ENCODE results near the gene MYO5C. TPM values are rescaled to one million over a fixed set of nuclear protein-coding genes. Genes with fewer than 3 reads are reported as not detected.
A peak's percentile ranks its signal among the peaks of the same experiment; 100 is the strongest.
"Not testable (repeated sequence)": the region's sequence is repeated elsewhere in the genome, so short reads cannot be mapped to it uniquely, and the experiment has no call there.

MYO5C gene
- polyA plus RNA-seq, 1 donor (not counting 4 experiments of a cell fraction or from before 2014, with no cell fraction given): 0.16 TPM

DNA sequence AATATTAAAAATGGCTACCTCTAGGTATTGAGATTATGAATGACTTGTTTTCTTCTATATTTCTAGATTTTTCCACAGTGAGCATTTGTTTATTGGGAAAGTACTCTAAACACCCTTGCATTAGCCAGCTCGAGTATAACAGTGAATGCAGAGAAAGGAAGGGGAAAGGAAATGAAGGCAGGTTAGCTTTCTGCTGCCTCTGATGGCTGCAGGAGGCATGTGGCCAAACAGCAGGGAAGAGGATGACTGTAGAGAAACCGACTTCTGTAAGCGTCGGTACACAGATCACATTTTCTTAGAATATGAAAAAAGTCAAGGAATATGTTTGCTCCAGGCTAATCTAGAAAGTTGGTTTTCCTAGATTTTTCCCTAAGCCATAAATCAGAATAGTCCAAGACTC lies 124.2 kb downstream of the MYO5C start:
- peaks cover 3% of the 10 kb centered on the region for H3K4me1 ChIP-seq (ENCODE audit: control insufficient read depth, extremely low read depth, insufficient read depth, low read length)
- peaks cover 4% of the 10 kb centered on the region for H3K79me2 ChIP-seq (ENCODE audit: control insufficient read depth, insufficient read depth, low read length)
- no peaks in the 10 kb centered on the region for H3K9me1 ChIP-seq (ENCODE audit: control insufficient read depth, extremely low read depth, insufficient read depth, low read length)
- TF ChIP-seq, protein P1, sequence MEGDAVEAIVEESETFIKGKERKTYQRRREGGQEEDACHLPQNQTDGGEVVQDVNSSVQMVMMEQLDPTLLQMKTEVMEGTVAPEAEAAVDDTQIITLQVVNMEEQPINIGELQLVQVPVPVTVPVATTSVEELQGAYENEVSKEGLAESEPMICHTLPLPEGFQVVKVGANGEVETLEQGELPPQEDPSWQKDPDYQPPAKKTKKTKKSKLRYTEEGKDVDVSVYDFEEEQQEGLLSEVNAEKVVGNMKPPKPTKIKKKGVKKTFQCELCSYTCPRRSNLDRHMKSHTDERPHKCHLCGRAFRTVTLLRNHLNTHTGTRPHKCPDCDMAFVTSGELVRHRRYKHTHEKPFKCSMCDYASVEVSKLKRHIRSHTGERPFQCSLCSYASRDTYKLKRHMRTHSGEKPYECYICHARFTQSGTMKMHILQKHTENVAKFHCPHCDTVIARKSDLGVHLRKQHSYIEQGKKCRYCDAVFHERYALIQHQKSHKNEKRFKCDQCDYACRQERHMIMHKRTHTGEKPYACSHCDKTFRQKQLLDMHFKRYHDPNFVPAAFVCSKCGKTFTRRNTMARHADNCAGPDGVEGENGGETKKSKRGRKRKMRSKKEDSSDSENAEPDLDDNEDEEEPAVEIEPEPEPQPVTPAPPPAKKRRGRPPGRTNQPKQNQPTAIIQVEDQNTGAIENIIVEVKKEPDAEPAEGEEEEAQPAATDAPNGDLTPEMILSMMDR (optimal IDR thresholded peaks at IDR 0.05 in 1 of 3, IDR thresholded peaks at IDR 0.05 in 1 of 3, conservative IDR thresholded peaks at IDR 0.05 in 1 of 3; ENCODE audit: extremely low read depth in 1 of 3, insufficient read depth in 2 of 3, low read length in 3 of 3): no peak
- no peak for TF ChIP-seq EZH2 (IDR thresholded peaks at IDR 0.05; ENCODE audit: low read length)
- no peaks in the 10 kb centered on the region for H3K36me3 ChIP-seq (ENCODE audit: control insufficient read depth in 2 of 2, extremely low read depth in 1 of 2, insufficient read depth in 2 of 2, low read length in 2 of 2)
- H3K4me3 ChIP-seq (ENCODE audit: control insufficient read depth in 2 of 3, extremely low read depth in 1 of 3, insufficient read depth in 2 of 3, low read depth in 1 of 3, low read length in 3 of 3): no peak overlapping the region
- no peaks in the 10 kb centered on the region for H4K20me1 ChIP-seq (ENCODE audit: control insufficient read depth, extremely low read depth, insufficient read depth, low read length)
- H3K4me2 ChIP-seq (ENCODE audit: control insufficient read depth, extremely low read depth, insufficient read depth, low read depth, low read length): peak overlapping the region; percentile 8
- dilution Hi-C loops (cut with MboI; ENCODE audit: extremely low pct_ligation_motif_present, low sequenced_read_pairs): no loop called here
- H3K9me3 ChIP-seq (ENCODE audit: control insufficient read depth, low read depth, low read length): no peaks in the 10 kb centered on the region
- DNase-seq (ENCODE audit: low read depth, low spot score) (no peak), FAIRE-seq (no peak)
- H2AFZ ChIP-seq (ENCODE audit: control insufficient read depth, low read length): no peak overlapping the region
- H3K27ac ChIP-seq (ENCODE audit: control insufficient read depth, insufficient read depth, low read length): no peak overlapping the region
- H3K27me3 ChIP-seq (ENCODE audit: control insufficient read depth, extremely low read depth, insufficient read depth, low read length): no peaks in the 10 kb centered on the region
- H3K9ac ChIP-seq (ENCODE audit: control insufficient read depth, extremely low read depth, insufficient read depth, low read length): no peak overlapping the region

DNA sequence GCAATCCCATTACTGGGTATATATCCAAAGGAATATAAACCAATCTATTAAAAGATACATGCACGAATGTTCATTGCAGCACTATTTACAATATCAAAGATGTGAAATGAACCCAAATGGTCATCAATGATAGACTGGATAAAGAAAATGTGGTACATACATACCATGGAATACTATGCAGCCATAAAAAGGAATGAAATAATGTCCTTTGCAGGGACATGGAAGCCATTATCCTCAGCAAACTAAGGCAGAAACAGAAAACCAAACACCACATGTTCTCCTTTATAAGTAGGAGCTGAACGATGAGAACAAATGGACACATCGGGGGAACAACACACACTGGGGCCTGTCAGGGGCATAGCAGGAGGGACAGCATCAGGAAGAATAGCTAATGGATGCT lies 125.4 kb downstream of the MYO5C start:
- H3K4me3 ChIP-seq (ENCODE audit: control insufficient read depth in 2 of 3, extremely low read depth in 1 of 3, insufficient read depth in 2 of 3, low read depth in 1 of 3, low read length in 3 of 3); H3K27me3 ChIP-seq (ENCODE audit: control insufficient read depth, extremely low read depth, insufficient read depth, low read length); H3K9me3 ChIP-seq (ENCODE audit: control insufficient read depth, low read depth, low read length); H3K9ac ChIP-seq (ENCODE audit: control insufficient read depth, extremely low read depth, insufficient read depth, low read length); H3K27ac ChIP-seq (ENCODE audit: control insufficient read depth, insufficient read depth, low read length); H3K4me2 ChIP-seq (ENCODE audit: control insufficient read depth, extremely low read depth, insufficient read depth, low read depth, low read length); H3K9me1 ChIP-seq (ENCODE audit: control insufficient read depth, extremely low read depth, insufficient read depth, low read length); H3K36me3 ChIP-seq (ENCODE audit: control insufficient read depth in 2 of 2, extremely low read depth in 1 of 2, insufficient read depth in 2 of 2, low read length in 2 of 2); H4K20me1 ChIP-seq (ENCODE audit: control insufficient read depth, extremely low read depth, insufficient read depth, low read length); FAIRE-seq; H3K79me2 ChIP-seq (ENCODE audit: control insufficient read depth, insufficient read depth, low read length); dilution Hi-C loops (cut with MboI; ENCODE audit: extremely low pct_ligation_motif_present, low sequenced_read_pairs); H2AFZ ChIP-seq (ENCODE audit: control insufficient read depth, low read length); DNase-seq (ENCODE audit: low read depth, low spot score); H3K4me1 ChIP-seq (ENCODE audit: control insufficient read depth, extremely low read depth, insufficient read depth, low read length): not testable (repeated sequence)

DNA sequence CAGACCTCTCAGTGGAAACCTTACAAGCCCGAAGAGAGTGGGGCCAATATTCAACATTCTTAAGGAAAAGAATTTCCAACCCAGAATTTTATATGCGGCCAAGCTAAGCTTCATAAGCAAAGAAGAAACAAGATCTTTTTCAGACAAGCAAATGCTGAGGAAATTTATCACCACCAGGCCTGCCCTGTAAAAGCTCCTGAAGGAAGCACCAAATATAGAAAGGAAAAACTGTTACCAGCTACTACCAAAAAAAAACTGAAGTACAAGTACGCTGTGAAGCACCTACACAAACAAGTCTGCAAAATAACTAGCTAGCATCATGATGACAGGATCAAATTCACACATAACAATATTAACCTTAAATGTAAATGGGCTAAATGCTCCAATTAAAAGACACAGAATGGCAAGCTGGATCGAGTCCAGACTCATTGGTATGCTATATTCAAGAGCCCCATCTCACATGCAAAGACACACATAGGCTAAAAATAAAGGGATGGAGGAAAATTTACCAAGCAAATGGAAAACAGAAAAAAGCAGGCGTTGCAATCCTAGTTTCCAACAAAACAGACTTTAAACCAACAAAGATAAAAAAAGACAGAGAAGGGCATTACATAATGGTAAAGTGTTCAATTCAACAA lies 130.0 kb downstream of the MYO5C start:
- H3K9me1 ChIP-seq (ENCODE audit: control insufficient read depth, extremely low read depth, insufficient read depth, low read length); H3K4me3 ChIP-seq (ENCODE audit: control insufficient read depth in 2 of 3, extremely low read depth in 1 of 3, insufficient read depth in 2 of 3, low read depth in 1 of 3, low read length in 3 of 3); H4K20me1 ChIP-seq (ENCODE audit: control insufficient read depth, extremely low read depth, insufficient read depth, low read length); H3K9me3 ChIP-seq (ENCODE audit: control insufficient read depth, low read depth, low read length); H3K79me2 ChIP-seq (ENCODE audit: control insufficient read depth, insufficient read depth, low read length); H3K36me3 ChIP-seq (ENCODE audit: control insufficient read depth in 2 of 2, extremely low read depth in 1 of 2, insufficient read depth in 2 of 2, low read length in 2 of 2); H3K4me1 ChIP-seq (ENCODE audit: control insufficient read depth, extremely low read depth, insufficient read depth, low read length); H3K4me2 ChIP-seq (ENCODE audit: control insufficient read depth, extremely low read depth, insufficient read depth, low read depth, low read length); H3K27ac ChIP-seq (ENCODE audit: control insufficient read depth, insufficient read depth, low read length); FAIRE-seq; DNase-seq (ENCODE audit: low read depth, low spot score); H3K27me3 ChIP-seq (ENCODE audit: control insufficient read depth, extremely low read depth, insufficient read depth, low read length); H2AFZ ChIP-seq (ENCODE audit: control insufficient read depth, low read length); H3K9ac ChIP-seq (ENCODE audit: control insufficient read depth, extremely low read depth, insufficient read depth, low read length); dilution Hi-C loops (cut with MboI; ENCODE audit: extremely low pct_ligation_motif_present, low sequenced_read_pairs): not testable (repeated sequence)

Measured in keratinocyte (primary cell).